HepG2 (cell line): ENCODE data around the gene GPATCH8. TPM values are rescaled to one million over a fixed set of nuclear protein-coding genes. Genes with fewer than 3 reads are reported as not detected.

ENCODE experiments used
- ARNT2 ChIP-seq: sonication (generic); formaldehyde crosslinking; IDR thresholded peaks from 2 replicates; pipeline ENCODE4 v1.8.0; 2022; ENCODE audit warnings: mild to moderate bottlenecking, low read depth, missing genetic modification reagents, moderate library complexity
- HNRNPLL ChIP-seq: fragments of 200-400 bp; formaldehyde crosslinking; IDR thresholded peaks from 2 replicates; pipeline ENCODE4 v1.6.1; 2017; ENCODE audit warnings: mild to moderate bottlenecking, low read depth, low read length; ENCODE audit not compliant: poor library complexity, severe bottlenecking
- IKZF4 ChIP-seq: sonication (generic); formaldehyde crosslinking; IDR thresholded peaks from 2 replicates; pipeline ENCODE4 v1.5.1; 2020; ENCODE audit warnings: borderline replicate concordance, mild to moderate bottlenecking, low read depth, missing genetic modification reagents; ENCODE audit errors: not compliant biosample characterization
- KDM2A ChIP-seq: sonication (generic); formaldehyde crosslinking; IDR thresholded peaks from 2 replicates; pipeline ENCODE4 v1.4.0; 2020; ENCODE audit warnings: low read depth, missing genetic modification reagents, borderline replicate concordance
- MEIS2 ChIP-seq: sonication (generic); formaldehyde crosslinking; IDR thresholded peaks from 2 replicates; pipeline ENCODE4 v1.9.0; 2021; ENCODE audit warnings: mild to moderate bottlenecking, missing genetic modification reagents
- POGK ChIP-seq: sonication (generic); formaldehyde crosslinking; conservative IDR thresholded peaks from 2 replicates; pipeline ENCODE4 v1.8.0; 2022; ENCODE audit warnings: mild to moderate bottlenecking, moderate library complexity, missing genetic modification reagents
- SMAD3 ChIP-seq: sonication (generic); formaldehyde crosslinking; IDR thresholded peaks from 2 replicates; pipeline ENCODE4 v1.4.0; 2020; ENCODE audit warnings: missing genetic modification reagents
- SP2 ChIP-seq: sonication (generic); formaldehyde crosslinking; IDR thresholded peaks from 2 replicates; pipeline ENCODE4 v1.5.1; 2020; ENCODE audit warnings: mild to moderate bottlenecking, missing genetic modification reagents
- U2AF1 ChIP-seq: fragments of 200-400 bp; formaldehyde crosslinking; optimal IDR thresholded peaks from 2 replicates; pipeline ENCODE3; 2017; ENCODE audit warnings: mild to moderate bottlenecking, low read depth, low read length
- ZNF33B ChIP-seq: sonication (generic); formaldehyde crosslinking; IDR thresholded peaks from 2 replicates; pipeline ENCODE4 v1.5.1; 2020; ENCODE audit warnings: mild to moderate bottlenecking, missing genetic modification reagents
- ZNF761 ChIP-seq: sonication (generic); formaldehyde crosslinking; conservative IDR thresholded peaks from 2 replicates; pipeline ENCODE4 v1.4.0; 2020; ENCODE audit warnings: mild to moderate bottlenecking, missing genetic modification reagents
- ZNF770 ChIP-seq: sonication (generic); formaldehyde crosslinking; IDR thresholded peaks from 2 replicates; pipeline ENCODE4 v1.5.0; 2020; ENCODE audit warnings: mild to moderate bottlenecking, missing genetic modification reagents
- polyA plus RNA-seq, 8 experiments: library from polyadenylated mRNA; depleted of rRNA in 3 of 8; stranded (reverse) in 7 of 8; unstranded in 1 of 8; fragments of >200 nt; fragmentation: Illumina TruSeq in 4 of 8; extraction: Trizol in 4 of 8; gene quantifications; 2 replicates each; pipeline versions ENCODE4 v1.2.1 to v1.2.3, GENCODE V29; 2011 to 2016; ENCODE audit warnings: low read depth in 4 of 8, missing spikeins in 1 of 8, mixed read lengths in 1 of 8; ENCODE audit not compliant: insufficient read depth in 1 of 8
- total RNA-seq, 5 experiments: library from RNA; depleted of rRNA; stranded (reverse); fragments of >200 nt; fragmentation: Illumina TruSeq; extraction: Trizol; gene quantifications; 2 replicates each; pipeline ENCODE4 v1.2.3, GENCODE V29; 2016; ENCODE audit warnings: low read depth in 1 of 5
- TF ChIP-seq, protein P1 (sequence below): sonication (generic); formaldehyde crosslinking; IDR thresholded peaks from 2 replicates; pipeline ENCODE4 v1.4.0; 2020; ENCODE audit warnings: missing genetic modification reagents

Gene GPATCH8
- total and polyA plus RNA-seq, 2 of the 13 experiments (the other 11 are each of a cell fraction or from before 2014, with no cell fraction given): 20.7 to 21.5 TPM

DNA sequence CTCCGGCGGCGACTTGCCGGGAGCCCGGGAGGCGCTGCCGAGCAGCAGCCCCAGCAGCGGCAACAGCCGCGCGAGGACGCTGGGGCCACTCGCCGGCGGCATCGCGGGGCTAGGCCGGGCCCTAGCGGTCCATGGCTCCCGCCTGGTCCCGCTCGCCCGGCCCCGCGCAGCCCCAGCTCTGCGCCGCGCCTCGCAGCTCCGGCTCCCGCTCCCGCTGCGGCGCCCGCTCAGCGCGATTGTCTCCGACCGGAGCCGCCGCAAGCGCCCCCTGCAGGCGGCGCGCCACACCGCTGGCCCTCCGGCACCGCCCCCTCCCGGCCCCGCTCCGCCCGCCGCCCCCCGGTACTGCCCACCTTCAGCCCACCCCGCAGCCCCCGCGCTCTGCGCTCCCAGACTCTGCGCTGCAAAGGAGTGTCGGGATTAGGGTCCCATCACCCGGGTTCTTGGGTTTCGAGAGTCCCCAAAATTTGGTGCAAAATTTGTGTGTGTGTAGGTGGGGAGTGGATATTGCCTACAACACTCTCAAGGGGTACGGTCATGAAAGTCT lies 139.5 kb downstream of the GPATCH8 start, which contains the start of gene FAM171A2 (continued):
- TF ChIP-seq MEIS2 (CRISPR knock-in tag) (peak; percentile 53; the same call in 1 of the 2 replicates), POGK (CRISPR knock-in tag) (0 out of 2 replicates have a peak, but pooled peaks have one; percentile 36), SP2 (CRISPR knock-in tag) (no peak), HNRNPLL (peak; percentile 32), ZNF761 (no peak), ZNF33B (CRISPR knock-in tag) (no peak), SMAD3 (CRISPR knock-in tag) (no peak), KDM2A (CRISPR knock-in tag) (peak; percentile 41; the same call in 1 of the 2 replicates), IKZF4 (CRISPR knock-in tag) (no peak), U2AF1 (no peak), ARNT2 (CRISPR knock-in tag) (peak; percentile 88; the same call in 1 of the 2 replicates), ZNF770 (CRISPR knock-in tag) (peak; percentile 17; the same call in 1 of the 2 replicates)
- TF ChIP-seq, protein P1, sequence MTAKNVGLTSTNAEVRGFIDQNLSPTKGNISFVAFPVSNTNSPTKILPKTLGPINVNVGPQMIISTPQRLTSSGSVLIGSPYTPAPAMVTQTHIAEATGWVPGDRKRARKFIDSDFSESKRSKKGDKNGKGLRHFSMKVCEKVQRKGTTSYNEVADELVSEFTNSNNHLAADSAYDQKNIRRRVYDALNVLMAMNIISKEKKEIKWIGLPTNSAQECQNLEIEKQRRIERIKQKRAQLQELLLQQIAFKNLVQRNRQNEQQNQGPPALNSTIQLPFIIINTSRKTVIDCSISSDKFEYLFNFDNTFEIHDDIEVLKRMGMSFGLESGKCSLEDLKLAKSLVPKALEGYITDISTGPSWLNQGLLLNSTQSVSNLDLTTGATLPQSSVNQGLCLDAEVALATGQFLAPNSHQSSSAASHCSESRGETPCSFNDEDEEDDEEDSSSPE (CRISPR knock-in tag): peak; percentile 76; the same call in 1 of the 2 replicates
